ENCODE results near the gene TYW1B.

- TF ChIP-seq EZH2 (IDR thresholded peaks at IDR 0.05; ENCODE audit: low read length, missing control alignments), result no peak
- no peak for TF ChIP-seq CTCF (conservative IDR thresholded peaks at IDR 0.05 in 1 of 2, IDR thresholded peaks at IDR 0.05 in 1 of 2; ENCODE audit: low read depth in 1 of 2, low read length in 2 of 2)
Observed at GRCh38 chr7:72540106-72540611, 287.8 kb downstream of the TYW1B start.

Measured in fibroblast of lung (primary cell).